Kidney (tissue), 14 donors: ENCODE data around the gene LRRC72. TPM values are rescaled to one million over a fixed set of nuclear protein-coding genes. Genes with fewer than 3 reads are reported as not detected.
A peak's percentile ranks its signal among the peaks of the same experiment; 100 is the strongest.

Experiments
- DNase-seq, 5 donors: peaks; one replicate each; pipeline ENCODE4 v3.0.0-alpha.2; 2013 to 2020
- FAIRE-seq: peaks from 2 replicates; lab custom pipeline; 2012; peaks lifted over from hg19 to GRCh38; lab: Jason Lieb, UNC
- H3K27ac ChIP-seq, 2 donors: one replicate each; pipeline ENCODE4 v1.7.0; 2013; ENCODE audit warnings: low read depth in 2 of 2, low read length in 2 of 2, inconsistent platforms in 1 of 2
- H3K27me3 ChIP-seq: one replicate; pipeline ENCODE4 v1.7.1; 2013; ENCODE audit warnings: low read length, inconsistent platforms; ENCODE audit not compliant: control insufficient read depth, insufficient read depth
- H3K36me3 ChIP-seq, 3 donors: one replicate each; pipeline versions ENCODE4 v1.7.0 to v1.7.1; 2013; ENCODE audit warnings: low read length in 3 of 3, control low read depth in 1 of 3, inconsistent platforms in 1 of 3; ENCODE audit not compliant: insufficient read depth in 3 of 3, control insufficient read depth in 2 of 3
- H3K4me1 ChIP-seq, 3 donors: one replicate each; pipeline versions ENCODE4 v1.7.0 to v1.7.1; 2013; ENCODE audit warnings: low read length in 3 of 3, inconsistent platforms in 1 of 3, low read depth in 1 of 3; ENCODE audit not compliant: control insufficient read depth in 2 of 3, insufficient read depth in 2 of 3
- H3K4me3 ChIP-seq, 3 donors: one replicate each; pipeline versions ENCODE4 v1.7.0 to v1.8.1; 2013; ENCODE audit warnings: low read length in 3 of 3, control low read depth in 1 of 3, inconsistent platforms in 1 of 3
- H3K9ac ChIP-seq, 3 donors: one replicate each; pipeline versions ENCODE4 v1.7.0 to v1.7.1; 2013; ENCODE audit warnings: low read length in 3 of 3, control low read depth in 1 of 3, inconsistent platforms in 1 of 3
- H3K9me3 ChIP-seq, 3 donors: one replicate each; pipeline versions ENCODE4 v1.7.0 to v1.7.1; 2013; ENCODE audit warnings: low read length in 3 of 3, control low read depth in 1 of 3, inconsistent platforms in 1 of 3; ENCODE audit not compliant: control insufficient read depth in 2 of 3, insufficient read depth in 1 of 3
- intact Hi-C: fragments of 100-400 bp; cut with DNase I; formaldehyde crosslinking; loops from one replicate; pipeline ENCODE4 v1.11.1; 2022
- polyA plus RNA-seq: library from polyadenylated mRNA; stranded (reverse); fragments of 350-450 nt; fragmentation: Illumina TruSeq; extraction: RNeasy Lipid Tissue Mini Kit (QIAGEN cat#74804); gene quantifications from one replicate; pipeline ENCODE4 v1.2.3, GENCODE V29; 2014; ENCODE audit warnings: low read depth, low replicate concordance; ENCODE audit not compliant: insufficient read depth
- total RNA-seq: library from RNA; stranded (reverse); fragmentation: NEBNext Ultra II Directional; extraction: Animal tissue kit (Norgen Biotek cat#: 25700); gene quantifications from one replicate; pipeline ENCODE4 v1.2.1, GENCODE V29; 2021
- TF ChIP-seq, protein P1 (sequence below): IDR thresholded peaks from 3 replicates; pipeline ENCODE4 v1.5.1; 2012; ENCODE audit warnings: mild to moderate bottlenecking, moderate library complexity, borderline replicate concordance; ENCODE audit not compliant: insufficient read depth; ENCODE audit errors: extremely low read depth
- donor health status: control.
- donor health status: control.
- donor health status: control.
- donor health status: control.
- donor health status: control.
- donor health status: DM: yes; HTN: yes; CAD: no.
- donor health status: Normal renal cell carcinoma (clear cell type).

LRRC72 gene
- total and polyA plus RNA-seq, 2 donors from 2014 or later: not detected

DNA sequence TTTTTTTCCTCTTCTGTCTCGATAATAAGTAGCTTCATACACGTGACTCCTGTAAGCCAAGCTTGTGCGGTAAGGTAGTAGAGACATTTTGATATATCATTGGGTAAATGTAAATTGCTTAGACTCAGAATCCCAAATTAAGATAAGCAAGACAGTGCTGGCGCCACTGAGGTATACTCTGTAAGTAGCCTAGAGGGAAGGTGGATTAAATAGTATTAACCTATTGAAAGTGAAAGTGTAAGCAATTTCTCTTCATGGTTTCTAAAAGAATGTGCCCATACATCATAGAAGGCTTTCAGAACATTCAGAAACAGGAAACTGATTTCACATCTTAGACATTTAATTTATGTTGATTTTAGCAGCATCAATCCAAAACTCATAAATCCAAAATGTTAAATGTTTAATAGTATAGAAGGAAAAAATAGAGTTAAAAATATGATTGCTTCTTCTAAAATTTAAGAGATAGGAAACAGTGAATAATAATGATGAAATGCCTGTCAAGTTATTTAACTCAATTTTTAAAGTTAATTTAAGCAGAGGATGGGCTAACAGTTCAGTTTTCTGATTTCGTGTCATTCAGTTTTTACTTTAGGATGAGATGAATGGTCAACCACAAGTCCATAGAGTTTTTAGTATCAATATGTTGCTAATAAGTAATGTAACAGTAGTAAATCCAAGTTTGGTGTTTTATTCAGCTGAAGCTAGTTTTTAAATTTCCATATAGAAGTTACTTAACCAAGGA, 36.8 kb downstream of the LRRC72 start:
- TF ChIP-seq, protein P1, sequence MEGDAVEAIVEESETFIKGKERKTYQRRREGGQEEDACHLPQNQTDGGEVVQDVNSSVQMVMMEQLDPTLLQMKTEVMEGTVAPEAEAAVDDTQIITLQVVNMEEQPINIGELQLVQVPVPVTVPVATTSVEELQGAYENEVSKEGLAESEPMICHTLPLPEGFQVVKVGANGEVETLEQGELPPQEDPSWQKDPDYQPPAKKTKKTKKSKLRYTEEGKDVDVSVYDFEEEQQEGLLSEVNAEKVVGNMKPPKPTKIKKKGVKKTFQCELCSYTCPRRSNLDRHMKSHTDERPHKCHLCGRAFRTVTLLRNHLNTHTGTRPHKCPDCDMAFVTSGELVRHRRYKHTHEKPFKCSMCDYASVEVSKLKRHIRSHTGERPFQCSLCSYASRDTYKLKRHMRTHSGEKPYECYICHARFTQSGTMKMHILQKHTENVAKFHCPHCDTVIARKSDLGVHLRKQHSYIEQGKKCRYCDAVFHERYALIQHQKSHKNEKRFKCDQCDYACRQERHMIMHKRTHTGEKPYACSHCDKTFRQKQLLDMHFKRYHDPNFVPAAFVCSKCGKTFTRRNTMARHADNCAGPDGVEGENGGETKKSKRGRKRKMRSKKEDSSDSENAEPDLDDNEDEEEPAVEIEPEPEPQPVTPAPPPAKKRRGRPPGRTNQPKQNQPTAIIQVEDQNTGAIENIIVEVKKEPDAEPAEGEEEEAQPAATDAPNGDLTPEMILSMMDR: no peak
- H3K4me3 ChIP-seq: peak overlapping the region in 1 of 3 donors; percentile 8
- H3K36me3 ChIP-seq: no peaks in the 10 kb centered on the region
- no peaks in the 10 kb centered on the region for H3K9me3 ChIP-seq
- H3K9ac ChIP-seq: no peak overlapping the region
- H3K4me1 ChIP-seq: no peaks in the 10 kb centered on the region
- intact Hi-C loops: no loop called here
- FAIRE-seq: no peak
- no peak overlapping the region for H3K27ac ChIP-seq
- H3K27me3 ChIP-seq: no peaks in the 10 kb centered on the region
- DNase-seq: peak in 1 of 5 donors; percentile 24

DNA sequence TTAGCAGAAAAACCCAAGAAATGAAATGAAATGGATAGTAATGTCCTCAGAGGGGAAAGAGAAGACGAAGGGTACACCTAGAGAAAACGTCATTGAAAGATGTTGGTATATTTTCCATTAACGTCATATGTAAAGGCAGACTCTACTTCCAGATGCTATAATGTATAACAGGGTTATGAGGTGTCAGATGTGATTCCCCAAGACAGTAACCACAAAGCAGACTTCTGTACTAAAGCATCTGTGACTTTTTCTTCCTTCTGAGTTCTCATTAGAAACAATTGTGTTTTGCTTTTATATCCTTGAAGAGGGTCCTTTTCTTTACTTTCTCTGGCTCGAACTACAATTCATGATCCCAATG, 37.4 kb downstream of the LRRC72 start:
- Histone ChIP-seq H3K9ac (no peak overlapping the region), H3K27me3 (no peaks in the 10 kb centered on the region), H3K27ac (no peak overlapping the region), H3K4me3 (no peak overlapping the region), H3K9me3 (no peaks in the 10 kb centered on the region), H3K4me1 (no peaks in the 10 kb centered on the region), H3K36me3 (no peaks in the 10 kb centered on the region)
- intact Hi-C loops: no loop called here
- FAIRE-seq (no peak), DNase-seq (no peak)
- TF ChIP-seq, protein P1: no peak

DNA sequence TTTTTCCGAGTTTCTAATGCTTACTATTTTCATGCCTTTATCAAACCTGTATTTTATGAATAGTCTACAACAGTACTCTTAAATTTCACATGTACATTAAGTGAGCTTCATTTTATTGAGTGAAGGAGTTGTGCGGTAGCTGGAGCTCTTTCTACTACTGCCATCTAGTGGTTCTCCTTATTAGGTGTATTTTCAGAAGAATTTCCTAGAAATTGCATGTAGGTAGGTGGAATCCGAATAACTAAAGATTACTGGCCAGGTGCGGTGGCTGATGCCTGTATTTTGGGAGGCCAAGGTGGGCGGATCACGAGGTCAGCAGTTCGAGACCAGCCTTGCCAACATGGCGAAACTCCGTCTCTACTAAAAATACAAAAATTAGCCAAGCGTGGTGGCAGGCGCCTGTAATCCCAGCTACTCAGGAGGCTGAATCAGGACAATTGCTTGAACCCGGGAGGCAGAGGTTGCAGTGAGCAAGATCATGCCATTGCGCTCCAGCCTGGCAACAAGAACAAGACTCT, 38.3 kb downstream of the LRRC72 start:
- no peaks in the 10 kb centered on the region for H3K27me3 ChIP-seq
- H3K9me3 ChIP-seq: no peaks in the 10 kb centered on the region
- TF ChIP-seq, protein P1: peak; percentile 67
- H3K4me3 ChIP-seq: peak overlapping the region in 1 of 3 donors; percentile 7
- intact Hi-C loops: loop anchor here (5.0 kb wide), 1 partner anchor 488 kb away; no protein-coding TSS in a partner anchor
- H3K36me3 ChIP-seq: no peaks in the 10 kb centered on the region
- H3K9ac ChIP-seq: no peak overlapping the region
- no peak overlapping the region for H3K27ac ChIP-seq
- peak; percentile 88 for FAIRE-seq
- H3K4me1 ChIP-seq: no peaks in the 10 kb centered on the region
- DNase-seq: peak in 3 of 5 donors; percentile 24 to 80 (median 78)
